K562 (cell line): ENCODE results near the gene ADORA1. TPM values are rescaled to one million over a fixed set of nuclear protein-coding genes. Genes with fewer than 3 reads are reported as not detected.

ENCODE experiments used
- CHCHD3 ChIP-seq: fragments of 250-450 bp; sonication (Bioruptor Pico); IDR thresholded peaks from 2 replicates; pipeline ENCODE4 v2.1.2; 2022; ENCODE audit warnings: mild to moderate bottlenecking
- MXI1 ChIP-seq: IDR thresholded peaks from 2 replicates; pipeline ENCODE4 v1.6.1; 2011; ENCODE audit warnings: low read depth, mild to moderate bottlenecking, improper control_type of control experiment, low read length
- SRSF9 ChIP-seq: fragments of 200-400 bp; formaldehyde crosslinking; IDR thresholded peaks from 2 replicates; pipeline ENCODE4 v1.6.1; 2017; ENCODE audit warnings: low read depth, low read length, borderline replicate concordance
- ZBTB43 ChIP-seq: sonication (generic); formaldehyde crosslinking; IDR thresholded peaks from 2 replicates; pipeline ENCODE4 v1.8.0; 2023; ENCODE audit warnings: mild to moderate bottlenecking, missing genetic modification reagents
- ZNF431 ChIP-seq: sonication (generic); formaldehyde crosslinking; IDR thresholded peaks from 2 replicates; pipeline ENCODE4 v1.8.0; 2022; ENCODE audit warnings: mild to moderate bottlenecking, missing genetic modification reagents
- polyA plus RNA-seq, 8 experiments: library from polyadenylated mRNA; depleted of rRNA in 4 of 8; stranded (reverse) in 5 of 8; unstranded in 3 of 8; fragments of >200 nt; fragmentation: Nextera tagmentation in 2 of 8; fragmentation: Illumina TruSeq in 1 of 8; extraction: Ambion mirVana in 2 of 8; extraction: Trizol in 1 of 8; gene quantifications; 2 replicates each; pipeline versions ENCODE4 v1.2.1 to v1.2.3, GENCODE V29; 2011 to 2014; ENCODE audit warnings: inconsistent platforms in 1 of 8, missing spikeins in 1 of 8
- total RNA-seq, 7 experiments: library from RNA; depleted of rRNA in 6 of 7; stranded (reverse); fragments of >200 nt in 6 of 7; fragmentation: Illumina TruSeq in 2 of 7; extraction: Trizol in 2 of 7; gene quantifications; 2 replicates each; pipeline versions ENCODE4 v1.2.1 to v1.2.3, GENCODE V29; 2011 to 2021; ENCODE audit warnings: low replicate concordance in 1 of 7
- TF ChIP-seq, protein P1 (sequence below): fragments of 450-650 bp; formaldehyde crosslinking; IDR thresholded peaks from 2 replicates; pipeline ENCODE4 v1.4.0; 2020; ENCODE audit warnings: mild to moderate bottlenecking, moderate library complexity
- TF ChIP-seq, protein P2 (sequence below): sonication (generic); formaldehyde crosslinking; IDR thresholded peaks from 2 replicates; pipeline ENCODE4 v1.8.0; 2022; ENCODE audit warnings: missing genetic modification reagents, mild to moderate bottlenecking, moderate library complexity, borderline replicate concordance
- TF ChIP-seq, protein P3 (sequence below), 2 experiments: fragments of 450-650 bp; conservative IDR thresholded peaks; 2 replicates each; pipeline ENCODE4 v1.6.1; 2017; ENCODE audit warnings: mild to moderate bottlenecking in 2 of 2, moderate library complexity in 2 of 2
- TF ChIP-seq, protein P4 (sequence below): fragments of 450-650 bp; IDR thresholded peaks from 2 replicates; pipeline ENCODE4 v1.6.1; 2016; ENCODE audit warnings: low read depth, mild to moderate bottlenecking, moderate library complexity

Gene ADORA1
- total and polyA plus RNA-seq, 9 of the 15 experiments (the other 6 are each of a cell fraction or from before 2014, with no cell fraction given): not detected

GRCh38 chr1:203216274-203217138 lies 89.0 kb downstream of the ADORA1 start (continued):
- TF ChIP-seq, protein P1, sequence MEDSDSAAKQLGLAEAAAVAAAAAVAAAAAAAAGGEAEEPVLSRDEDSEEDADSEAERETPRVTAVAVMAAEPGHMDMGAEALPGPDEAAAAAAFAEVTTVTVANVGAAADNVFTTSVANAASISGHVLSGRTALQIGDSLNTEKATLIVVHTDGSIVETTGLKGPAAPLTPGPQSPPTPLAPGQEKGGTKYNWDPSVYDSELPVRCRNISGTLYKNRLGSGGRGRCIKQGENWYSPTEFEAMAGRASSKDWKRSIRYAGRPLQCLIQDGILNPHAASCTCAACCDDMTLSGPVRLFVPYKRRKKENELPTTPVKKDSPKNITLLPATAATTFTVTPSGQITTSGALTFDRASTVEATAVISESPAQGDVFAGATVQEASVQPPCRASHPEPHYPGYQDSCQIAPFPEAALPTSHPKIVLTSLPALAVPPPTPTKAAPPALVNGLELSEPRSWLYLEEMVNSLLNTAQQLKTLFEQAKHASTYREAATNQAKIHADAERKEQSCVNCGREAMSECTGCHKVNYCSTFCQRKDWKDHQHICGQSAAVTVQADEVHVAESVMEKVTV: peak; percentile 79
- TF ChIP-seq MXI1: no peak
- TF ChIP-seq, protein P2, sequence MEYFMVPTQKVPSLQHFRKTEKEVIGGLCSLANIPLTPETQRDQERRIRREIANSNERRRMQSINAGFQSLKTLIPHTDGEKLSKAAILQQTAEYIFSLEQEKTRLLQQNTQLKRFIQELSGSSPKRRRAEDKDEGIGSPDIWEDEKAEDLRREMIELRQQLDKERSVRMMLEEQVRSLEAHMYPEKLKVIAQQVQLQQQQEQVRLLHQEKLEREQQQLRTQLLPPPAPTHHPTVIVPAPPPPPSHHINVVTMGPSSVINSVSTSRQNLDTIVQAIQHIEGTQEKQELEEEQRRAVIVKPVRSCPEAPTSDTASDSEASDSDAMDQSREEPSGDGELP: 0 out of 2 replicates have a peak, but pooled peaks have one; percentile 27
- TF ChIP-seq ZNF431 (CRISPR knock-in tag): no peak
- TF ChIP-seq, protein P3, sequence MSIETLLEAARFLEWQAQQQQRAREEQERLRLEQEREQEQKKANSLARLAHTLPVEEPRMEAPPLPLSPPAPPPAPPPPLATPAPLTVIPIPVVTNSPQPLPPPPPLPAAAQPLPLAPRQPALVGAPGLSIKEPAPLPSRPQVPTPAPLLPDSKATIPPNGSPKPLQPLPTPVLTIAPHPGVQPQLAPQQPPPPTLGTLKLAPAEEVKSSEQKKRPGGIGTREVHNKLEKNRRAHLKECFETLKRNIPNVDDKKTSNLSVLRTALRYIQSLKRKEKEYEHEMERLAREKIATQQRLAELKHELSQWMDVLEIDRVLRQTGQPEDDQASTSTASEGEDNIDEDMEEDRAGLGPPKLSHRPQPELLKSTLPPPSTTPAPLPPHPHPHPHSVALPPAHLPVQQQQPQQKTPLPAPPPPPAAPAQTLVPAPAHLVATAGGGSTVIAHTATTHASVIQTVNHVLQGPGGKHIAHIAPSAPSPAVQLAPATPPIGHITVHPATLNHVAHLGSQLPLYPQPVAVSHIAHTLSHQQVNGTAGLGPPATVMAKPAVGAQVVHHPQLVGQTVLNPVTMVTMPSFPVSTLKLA (conservative IDR thresholded peaks at IDR 0.05): peak in 1 of 2 experiments; percentile 62; a peak in 2 of 4 replicates
- no peak for TF ChIP-seq SRSF9
- TF ChIP-seq ZBTB43 (CRISPR knock-in tag): no peak
- TF ChIP-seq, protein P4, sequence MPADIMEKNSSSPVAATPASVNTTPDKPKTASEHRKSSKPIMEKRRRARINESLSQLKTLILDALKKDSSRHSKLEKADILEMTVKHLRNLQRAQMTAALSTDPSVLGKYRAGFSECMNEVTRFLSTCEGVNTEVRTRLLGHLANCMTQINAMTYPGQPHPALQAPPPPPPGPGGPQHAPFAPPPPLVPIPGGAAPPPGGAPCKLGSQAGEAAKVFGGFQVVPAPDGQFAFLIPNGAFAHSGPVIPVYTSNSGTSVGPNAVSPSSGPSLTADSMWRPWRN: no peak
- TF ChIP-seq CHCHD3: no peak
